ENCODE measurements around the gene MAMDC4. TPM values are rescaled to one million over a fixed set of nuclear protein-coding genes. Genes with fewer than 3 reads are reported as not detected.

Gene MAMDC4
- total RNA-seq, 2 donors from 2014 or later: 5.2 to 17.7 TPM

- H3K36me3 ChIP-seq: no peaks in the 10 kb centered on the region
- no peak for DNase-seq (ENCODE audit: low spot score)
- WGBS: 3% methylated on average over 53 of the region's 76 CpGs
- H3K4me3 ChIP-seq: peak overlapping the region; percentile 93 to 99
- no peak for TF ChIP-seq CTCF (IDR thresholded peaks at IDR 0.05)
- TF ChIP-seq POLR2AphosphoS5 (IDR thresholded peaks at IDR 0.05): no peak
- peak; percentile 32 for TF ChIP-seq POLR2A (IDR thresholded peaks at IDR 0.05)
- peaks cover 2% of the 10 kb centered on the region for H3K4me1 ChIP-seq (replicated peaks)
- peak overlapping the region; percentile 72 to 80 for H3K27ac ChIP-seq
- no peaks in the 10 kb centered on the region for H3K27me3 ChIP-seq (replicated peaks; ENCODE audit: insufficient read depth)
- H3K9me3 ChIP-seq: no peaks in the 10 kb centered on the region
- intact Hi-C loops (cut with DNase I): no loop called here
Observed at GRCh38 chr9:136886610-136887597, 34.8 kb downstream of the MAMDC4 start.

GRCh38 chr9:136888454-136888853 lies 36.3 kb downstream of the MAMDC4 start:
- H3K9me3 ChIP-seq: no peaks in the 10 kb centered on the region
- 82% methylated on average over 8 of the region's 8 CpGs for WGBS

GRCh38 chr9:136889858-136890257 lies 37.7 kb downstream of the MAMDC4 start:
- no peak for DNase-seq (ENCODE audit: low spot score)
- no peak for TF ChIP-seq CTCF (IDR thresholded peaks at IDR 0.05)
- TF ChIP-seq POLR2A (IDR thresholded peaks at IDR 0.05): no peak
- no peak for TF ChIP-seq POLR2AphosphoS5 (IDR thresholded peaks at IDR 0.05)
- WGBS: 92% methylated on average over 42 of the region's 42 CpGs
- Histone ChIP-seq H3K4me3 (no peak overlapping the region), H3K27ac (no peak overlapping the region), H3K36me3 (no peaks in the 10 kb centered on the region), H3K9me3 (no peaks in the 10 kb centered on the region), H3K27me3 (replicated peaks; ENCODE audit: insufficient read depth) (no peaks in the 10 kb centered on the region), H3K4me1 (replicated peaks) (peaks cover 2% of the 10 kb centered on the region)
- intact Hi-C loops (cut with DNase I): no loop called here

More at GRCh38 chr9:136888454-136888853, 36.3 kb downstream of the MAMDC4 start:
- intact Hi-C loops (cut with DNase I): no loop called here
- Histone ChIP-seq H3K36me3 (no peaks in the 10 kb centered on the region), H3K4me1 (replicated peaks) (peaks cover 2% of the 10 kb centered on the region), H3K27me3 (replicated peaks; ENCODE audit: insufficient read depth) (no peaks in the 10 kb centered on the region), H3K27ac (no peak overlapping the region), H3K4me3 (no peak overlapping the region)
- TF ChIP-seq CTCF (IDR thresholded peaks at IDR 0.05): no peak
- TF ChIP-seq POLR2A (IDR thresholded peaks at IDR 0.05): no peak
- no peak for TF ChIP-seq POLR2AphosphoS5 (IDR thresholded peaks at IDR 0.05)
- DNase-seq (ENCODE audit: low spot score): no peak

GRCh38 chr9:136890661-136891060 lies 38.5 kb downstream of the MAMDC4 start:
- H3K9me3 ChIP-seq: no peaks in the 10 kb centered on the region
- TF ChIP-seq POLR2AphosphoS5 (IDR thresholded peaks at IDR 0.05): no peak
- no peak for TF ChIP-seq POLR2A (IDR thresholded peaks at IDR 0.05)
- TF ChIP-seq CTCF (IDR thresholded peaks at IDR 0.05): no peak
- intact Hi-C loops (cut with DNase I): no loop called here
- no peaks in the 10 kb centered on the region for H3K27me3 ChIP-seq (replicated peaks; ENCODE audit: insufficient read depth)
- H3K4me1 ChIP-seq (replicated peaks): peaks cover 2% of the 10 kb centered on the region
- 91% methylated on average over 13 of the region's 13 CpGs for WGBS
- no peak overlapping the region for H3K4me3 ChIP-seq
- H3K36me3 ChIP-seq: no peaks in the 10 kb centered on the region
- H3K27ac ChIP-seq: no peak overlapping the region
- DNase-seq (ENCODE audit: low spot score): no peak

Measured in prostate gland (tissue), 2 donors.